HG03025 (cell line): ENCODE results near the gene EPN2.

ENCODE experiments used
- ATAC-seq: cut with Tn5 transposase; IDR thresholded peaks from one replicate; pipeline ENCODE4 v1.9.1; 2021; ENCODE audit warnings: mild to moderate bottlenecking, moderate library complexity; ENCODE audit not compliant: unreplicated experiment, low FRiP score

EPN2 gene

GRCh38 chr17:19376811-19377210 is 139.6 kb downstream of the EPN2 start:
- no peak for ATAC-seq

- peak; percentile 92 for ATAC-seq
Measured at GRCh38 chr17:19377602-19378415, 140.6 kb downstream of the EPN2 start.

GRCh38 chr17:19378416-19379360 is 141.5 kb downstream of the EPN2 start, which contains the start of gene MAPK7:
TSS of gene MAPK7 (plus strand) at chr17:19378498. CDS start at chr17:19378901, 403 bp downstream.
- peak; percentile 19 for ATAC-seq

GRCh38 chr17:19379361-19380065 is 142.3 kb downstream of the EPN2 start:
- no peak for ATAC-seq

GRCh38 chr17:19380481-19381301 is 143.5 kb downstream of the EPN2 start:
- no peak for ATAC-seq

- no peak for ATAC-seq
Measured at GRCh38 chr17:19381361-19381740, 144.2 kb downstream of the EPN2 start.

- ATAC-seq: no peak
Measured at GRCh38 chr17:19381741-19382444, 144.7 kb downstream of the EPN2 start.

GRCh38 chr17:19382531-19383444 is 145.6 kb downstream of the EPN2 start:
- ATAC-seq: no peak

- no peak for ATAC-seq
Measured at GRCh38 chr17:19383681-19384470, 146.7 kb downstream of the EPN2 start.

GRCh38 chr17:19384723-19385391 is 147.7 kb downstream of the EPN2 start:
- no peak for ATAC-seq

- no peak for ATAC-seq
Measured at GRCh38 chr17:19385521-19385983, 148.4 kb downstream of the EPN2 start.
